Measurements from ENCODE around the gene CLCC1.
"Not testable (repeated sequence)": the region's sequence is repeated elsewhere in the genome, so short reads cannot be mapped to it uniquely, and the experiment has no call there.

CLCC1 gene, protein sequence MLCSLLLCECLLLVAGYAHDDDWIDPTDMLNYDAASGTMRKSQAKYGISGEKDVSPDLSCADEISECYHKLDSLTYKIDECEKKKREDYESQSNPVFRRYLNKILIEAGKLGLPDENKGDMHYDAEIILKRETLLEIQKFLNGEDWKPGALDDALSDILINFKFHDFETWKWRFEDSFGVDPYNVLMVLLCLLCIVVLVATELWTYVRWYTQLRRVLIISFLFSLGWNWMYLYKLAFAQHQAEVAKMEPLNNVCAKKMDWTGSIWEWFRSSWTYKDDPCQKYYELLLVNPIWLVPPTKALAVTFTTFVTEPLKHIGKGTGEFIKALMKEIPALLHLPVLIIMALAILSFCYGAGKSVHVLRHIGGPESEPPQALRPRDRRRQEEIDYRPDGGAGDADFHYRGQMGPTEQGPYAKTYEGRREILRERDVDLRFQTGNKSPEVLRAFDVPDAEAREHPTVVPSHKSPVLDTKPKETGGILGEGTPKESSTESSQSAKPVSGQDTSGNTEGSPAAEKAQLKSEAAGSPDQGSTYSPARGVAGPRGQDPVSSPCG

DNA sequence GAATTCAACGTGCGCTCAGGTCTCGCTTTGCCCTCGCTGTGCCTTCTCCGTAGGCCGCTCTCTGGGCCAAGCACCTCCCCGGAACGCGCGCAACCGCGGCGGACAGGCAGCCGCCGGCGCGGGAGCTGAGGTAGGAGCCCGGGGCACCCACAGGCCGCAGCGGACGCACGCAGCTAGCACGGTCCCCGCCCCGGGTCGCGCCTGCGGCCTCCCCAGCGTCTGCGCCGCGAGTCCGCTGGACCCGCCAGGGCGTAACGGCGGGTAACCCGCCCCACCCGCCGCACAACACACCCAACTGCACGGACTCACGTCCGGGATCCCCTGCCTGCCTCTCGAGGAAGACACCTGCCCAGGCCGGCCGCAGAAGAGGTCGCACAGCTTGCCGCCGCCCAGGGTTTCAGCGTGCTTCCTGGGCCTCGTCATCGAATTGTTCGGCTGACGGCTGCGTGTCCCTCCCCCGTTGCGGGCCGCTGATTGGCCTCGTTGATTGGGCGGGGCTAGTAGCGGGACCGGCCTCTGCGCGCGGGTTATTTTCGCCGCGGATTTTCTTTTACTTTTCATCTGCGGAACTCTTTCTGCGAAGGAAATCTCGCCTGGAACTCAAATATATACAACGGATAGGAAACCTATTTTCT is at the start of gene CLCC1:
CLCC1 (minus strand) TSS at position 433 of the 635 bp plus-strand sequence. CDS start 13,047 bp downstream, outside the sequence.
- DNase-seq (ENCODE audit: low spot score) = peak; percentile 95

- no peak for DNase-seq (ENCODE audit: low spot score)
Measured at GRCh38 chr1:109011335-109011734, 48.1 kb upstream of the CLCC1 start.

- not testable (repeated sequence) for DNase-seq (ENCODE audit: low spot score)
Measured at GRCh38 chr1:108996622-108997021, 33.3 kb upstream of the CLCC1 start.

DNA sequence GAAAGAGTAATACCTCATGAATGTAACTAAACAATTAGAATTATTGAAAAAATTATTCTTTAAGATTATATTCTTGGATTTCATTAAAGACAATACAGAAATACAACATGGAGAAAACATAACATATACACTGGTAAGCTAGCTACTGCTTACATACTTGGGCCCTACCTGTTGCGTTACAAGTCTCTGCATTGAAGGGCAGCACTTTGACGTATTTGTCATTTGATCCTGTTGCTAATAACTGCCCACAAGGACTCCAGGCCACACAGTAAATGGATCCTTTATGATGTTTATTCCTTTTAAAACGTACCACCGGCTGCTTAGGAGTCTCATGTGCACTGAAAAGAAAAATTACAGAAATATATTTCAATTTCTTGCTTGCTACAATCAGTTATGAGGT is 19.8 kb upstream of the CLCC1 start:
- DNase-seq (ENCODE audit: low spot score) = no peak

- no peak for DNase-seq (ENCODE audit: low spot score)
Measured at GRCh38 chr1:108976658-108977057, 13.4 kb upstream of the CLCC1 start.

- DNase-seq (ENCODE audit: low spot score) = no peak
Measured at GRCh38 chr1:108972951-108973350, 9.7 kb upstream of the CLCC1 start.

- no peak for DNase-seq (ENCODE audit: low spot score)
Measured at GRCh38 chr1:108969346-108969745, 6.1 kb upstream of the CLCC1 start.

DNA sequence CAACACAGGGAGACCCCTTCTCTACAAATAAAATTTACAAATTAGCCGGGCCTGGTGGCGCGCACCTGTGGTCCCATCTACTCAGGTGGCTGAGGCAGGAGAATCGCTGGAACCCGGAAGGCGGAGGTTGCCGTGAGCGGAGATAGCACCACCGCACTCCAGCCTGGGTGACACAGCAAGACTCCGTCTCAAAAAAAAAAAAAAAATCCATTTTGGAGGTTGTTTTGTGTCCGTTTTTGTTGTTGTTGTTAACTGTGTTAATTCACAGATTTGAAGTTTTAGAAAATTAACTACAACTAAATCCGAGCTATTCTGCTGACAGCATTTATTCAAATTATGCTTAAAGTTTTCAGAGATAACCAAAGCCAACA is 618 bp downstream of the CLCC1 start:
- no peak for DNase-seq (ENCODE audit: low spot score)

- DNase-seq (ENCODE audit: low spot score) = no peak
Measured at GRCh38 chr1:108961752-108962486, 1.4 kb downstream of the CLCC1 start.

DNA sequence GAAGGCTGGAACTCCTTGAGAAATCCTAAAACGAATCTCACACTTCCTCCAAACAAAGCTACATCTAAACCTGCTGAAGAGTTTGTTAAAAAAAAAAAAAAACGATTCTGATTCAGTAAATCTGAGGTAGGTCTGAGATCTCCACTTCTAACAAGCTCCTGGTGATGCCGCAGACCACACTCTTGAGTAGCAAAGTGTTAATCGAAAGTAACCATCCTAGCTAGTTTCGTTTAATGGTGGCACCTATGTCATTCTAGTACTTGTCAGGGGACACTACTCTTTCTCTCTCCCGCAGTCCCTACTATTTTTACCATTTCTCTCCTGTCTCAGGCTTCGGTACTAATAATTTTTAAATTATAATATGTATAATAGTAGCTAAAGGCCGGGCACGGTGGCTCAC is 2.1 kb downstream of the CLCC1 start:
- DNase-seq (ENCODE audit: low spot score) = no peak

GRCh38 chr1:108960719-108961118 is 2.6 kb downstream of the CLCC1 start:
- no peak for DNase-seq (ENCODE audit: low spot score)

DNA sequence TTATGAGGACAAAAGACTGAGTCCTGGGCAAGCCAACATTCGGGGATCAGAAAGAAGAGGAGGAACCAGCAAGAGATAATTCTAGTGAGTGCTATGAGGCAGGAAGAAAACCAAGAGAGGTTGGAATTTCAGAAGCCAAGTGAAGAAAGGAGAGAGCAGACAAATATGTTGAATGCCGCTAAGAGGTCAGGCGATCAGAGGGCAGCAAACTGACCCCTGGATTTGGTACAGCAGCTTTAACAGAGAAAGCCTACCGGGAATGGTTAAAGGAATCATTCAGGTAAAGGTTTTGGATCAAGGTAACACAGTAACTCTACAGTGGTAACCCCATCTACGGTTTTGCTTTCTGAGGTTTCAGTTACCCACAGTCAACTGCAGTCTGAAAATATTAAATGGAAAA is 5.4 kb downstream of the CLCC1 start:
- no peak for DNase-seq (ENCODE audit: low spot score)

GRCh38 chr1:108955881-108956280 is 7.4 kb downstream of the CLCC1 start:
- no peak for DNase-seq (ENCODE audit: low spot score)

DNA sequence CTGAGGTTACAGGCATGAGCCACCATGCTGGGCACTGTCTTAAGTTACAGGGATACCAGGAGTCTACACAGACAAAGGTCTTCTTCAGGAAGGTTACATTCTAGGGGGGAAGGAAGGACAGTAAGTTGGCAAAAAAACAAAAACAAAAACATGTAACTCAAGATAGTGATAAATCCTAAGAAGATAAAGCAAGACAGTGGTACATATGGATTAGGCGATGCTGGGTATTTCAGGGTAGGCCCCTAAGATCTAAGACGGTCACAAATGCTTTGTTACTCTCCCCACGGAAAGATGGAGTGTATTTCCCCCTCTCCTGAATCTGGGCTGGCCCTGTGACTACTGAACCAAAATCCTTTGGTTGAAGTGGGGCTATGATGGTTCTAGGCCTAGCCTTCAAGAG is 8.2 kb downstream of the CLCC1 start:
- DNase-seq (ENCODE audit: low spot score) = no peak

GRCh38 chr1:108953452-108953851 is 9.8 kb downstream of the CLCC1 start:
- DNase-seq (ENCODE audit: low spot score) = no peak

DNA sequence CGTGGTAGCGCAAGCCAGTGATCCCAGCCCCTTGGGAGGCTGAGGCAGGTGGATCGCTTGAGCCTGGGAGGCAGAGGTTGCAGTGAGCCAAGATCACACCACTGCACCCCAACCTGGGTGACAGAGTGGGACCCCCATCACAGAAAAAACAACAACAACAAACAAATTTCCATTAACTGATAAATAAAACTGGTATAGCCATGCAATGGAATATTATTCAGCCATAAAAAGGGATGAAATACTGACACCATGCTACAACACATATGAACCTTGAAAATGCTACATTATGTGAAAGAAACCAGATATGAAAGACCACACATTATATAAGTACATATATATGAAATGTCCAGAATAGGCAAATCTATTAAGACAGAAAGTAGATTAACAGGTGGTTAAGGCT is 12.0 kb downstream of the CLCC1 start:
- DNase-seq (ENCODE audit: low spot score) = no peak

GRCh38 chr1:108949044-108949443 is 14.2 kb downstream of the CLCC1 start:
- no peak for DNase-seq (ENCODE audit: low spot score)

GRCh38 chr1:108947871-108948525 is 15.3 kb downstream of the CLCC1 start:
- DNase-seq (ENCODE audit: low spot score) = no peak

- DNase-seq (ENCODE audit: low spot score) = no peak
Measured at GRCh38 chr1:108936170-108936569, 27.1 kb downstream of the CLCC1 start.

DNA sequence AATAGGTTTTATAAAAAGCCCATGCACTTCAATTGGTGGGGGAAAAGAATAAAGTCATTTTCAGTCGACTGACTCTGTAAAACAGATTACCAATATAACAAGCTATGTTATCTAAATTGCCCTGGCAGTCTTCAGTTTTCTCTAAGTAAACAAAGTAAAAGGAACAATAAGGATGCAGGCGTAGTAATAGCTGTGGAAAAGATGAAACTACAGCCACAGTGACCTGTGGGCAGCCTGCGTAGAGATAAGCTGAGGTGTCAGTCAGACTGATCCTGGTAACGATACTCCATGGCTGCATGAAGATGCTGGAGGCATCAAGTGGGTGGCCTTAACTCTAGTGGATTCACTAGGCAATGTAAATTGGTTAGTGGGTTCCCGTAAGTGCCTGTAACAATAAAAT is 29.3 kb downstream of the CLCC1 start:
- DNase-seq (ENCODE audit: low spot score) = no peak

DNA sequence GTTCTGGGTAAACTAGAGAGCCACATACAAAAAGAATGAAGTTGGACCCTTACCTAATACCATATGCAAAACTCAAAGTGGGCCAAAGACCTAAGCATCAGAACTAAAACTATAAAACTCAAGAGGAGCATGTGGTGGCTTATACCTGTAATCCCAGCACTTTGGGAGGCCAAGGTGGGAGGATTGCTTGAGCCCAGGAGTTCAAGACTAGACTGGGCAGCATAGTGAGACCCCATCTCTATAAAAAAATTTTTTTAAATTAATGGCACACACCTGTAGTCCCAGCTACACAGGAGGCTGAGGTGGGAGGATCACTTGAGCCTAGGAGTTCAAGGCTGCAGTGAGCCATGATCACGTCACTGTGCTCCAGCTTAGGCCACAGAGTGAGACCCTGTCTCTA is 35.7 kb downstream of the CLCC1 start:
- DNase-seq (ENCODE audit: low spot score) = not testable (repeated sequence)

GRCh38 chr1:108925920-108926319 is 37.4 kb downstream of the CLCC1 start:
- no peak for DNase-seq (ENCODE audit: low spot score)

Measured in germinal center (tissue), 1 donor.